PC-3 (cell line): ENCODE results near the gene ZNF562. TPM values are rescaled to one million over a fixed set of nuclear protein-coding genes. Genes with fewer than 3 reads are reported as not detected.
"Not testable (repeated sequence)": the region's sequence is repeated elsewhere in the genome, so short reads cannot be mapped to it uniquely, and the experiment has no call there.

Experiments used
- ATAC-seq: fragments of 200-7000 bp; cut with Tn5 transposase; 2 replicates; pipeline ENCODE4 v1.9.1; 2020; ENCODE audit warnings: mild to moderate bottlenecking, moderate library complexity
- BruUV-seq: library from RNA; stranded (reverse); fragments of 400-500 nt; replicated peaks from 2 replicates; lab custom pipeline; 2021; lab: Mats Ljungman, UMichigan
- CTCF ChIA-PET: fragments of 300-600 bp; sonication (Branson Sonifier 250); formaldehyde crosslinking; loops from one replicate; lab custom pipeline; 2022; ENCODE audit warnings: antibody characterized with exemption; lab: Charles Lee
- POLR2A ChIA-PET: fragments of 300-600 bp; sonication (Branson Sonifier 250); formaldehyde crosslinking; loops from one replicate; lab custom pipeline; 2022; ENCODE audit warnings: antibody characterized with exemption; ENCODE audit not compliant: unreplicated experiment; lab: Charles Lee
- DNase-seq: peaks from one replicate; pipeline ENCODE4 v3.0.0-alpha.2; 2015
- H2AFZ ChIP-seq: fragments of 300-600 bp; sonication (generic); 2 replicates; pipeline ENCODE4 v1.6.0; 2016; ENCODE audit warnings: antibody characterized with exemption, low read length
- H3F3A ChIP-seq: fragments of 300-600 bp; sonication (generic); one replicate; pipeline ENCODE4 v1.6.0; 2017; ENCODE audit warnings: antibody characterized with exemption, low read length, control low read depth, mild to moderate bottlenecking; ENCODE audit not compliant: unreplicated experiment
- H3K27ac ChIP-seq: fragments of 300-600 bp; sonication (generic); 2 replicates; pipeline ENCODE4 v1.5.1; 2016; ENCODE audit warnings: mild to moderate bottlenecking, low read length
- H3K27me3 ChIP-seq: fragments of 300-600 bp; sonication (generic); 2 replicates; pipeline ENCODE4 v1.6.1; 2016; ENCODE audit warnings: low read length, mixed read lengths
- H3K36me3 ChIP-seq: fragments of 300-600 bp; sonication (generic); 2 replicates; pipeline ENCODE4 v1.6.1; 2016; ENCODE audit warnings: low read depth, mixed run types, low read length, mixed read lengths
- H3K4me1 ChIP-seq: fragments of 300-600 bp; sonication (generic); 2 replicates; pipeline ENCODE4 v1.5.1; 2016; ENCODE audit warnings: low read length; ENCODE audit not compliant: insufficient read depth
- H3K4me2 ChIP-seq: fragments of 300-600 bp; sonication (generic); 2 replicates; pipeline ENCODE4 v1.6.0; 2016; ENCODE audit warnings: low read length
- H3K4me3 ChIP-seq: fragments of 300-600 bp; sonication (generic); 2 replicates; pipeline ENCODE4 v1.5.1; 2016; ENCODE audit warnings: mild to moderate bottlenecking, low read length, mixed read lengths
- H3K79me2 ChIP-seq: fragments of 300-600 bp; sonication (generic); 2 replicates; pipeline ENCODE4 v1.6.1; 2017; ENCODE audit warnings: low read length, mixed read lengths
- H3K9ac ChIP-seq: fragments of 300-600 bp; sonication (generic); 2 replicates; pipeline ENCODE4 v1.6.0; 2016; ENCODE audit warnings: mild to moderate bottlenecking, low read length
- H3K9me2 ChIP-seq: fragments of 300-600 bp; sonication (generic); replicated peaks from 2 replicates; pipeline ENCODE4 v1.6.1; 2016; ENCODE audit warnings: mixed run types, low read length, mixed read lengths
- H3K9me3 ChIP-seq: fragments of 300-600 bp; sonication (generic); 2 replicates; pipeline ENCODE4 v1.6.1; 2016; ENCODE audit warnings: low read length, mixed read lengths
- H4K20me1 ChIP-seq: fragments of 300-600 bp; sonication (generic); 2 replicates; pipeline ENCODE4 v1.6.1; 2016; ENCODE audit warnings: low read length, mixed read lengths
- EZH2 ChIP-seq: fragments of 300-600 bp; sonication (generic); IDR thresholded peaks from one replicate; pipeline ENCODE4 v1.6.1; 2017; ENCODE audit warnings: antibody characterized with exemption, mild to moderate bottlenecking, low read length; ENCODE audit not compliant: unreplicated experiment
- EZH2phosphoT487 ChIP-seq: fragments of 300-600 bp; sonication (generic); IDR thresholded peaks from 2 replicates; pipeline ENCODE4 v1.6.1; 2018; ENCODE audit warnings: mild to moderate bottlenecking, antibody characterized with exemption, low read length, borderline replicate concordance
- intact Hi-C: fragments of 100-400 bp; cut with micrococcal nuclease; formaldehyde crosslinking; loops from 2 replicates; pipeline ENCODE4 v1.9.0; 2023
- total RNA-seq: library from RNA; depleted of rRNA; stranded (reverse); fragments of >200 nt; gene quantifications from 2 replicates; pipeline ENCODE4 v1.2.3, GENCODE V29; 2014
- TF ChIP-seq, protein P1 (sequence below): fragments of 300-600 bp; sonication (generic); conservative IDR thresholded peaks from 2 replicates; pipeline ENCODE4 v1.5.1; 2017; ENCODE audit warnings: antibody characterized with exemption, low read depth, mild to moderate bottlenecking, low read length

Gene ZNF562
- total RNA-seq, 1 experiment from 2014 or later = 26.0 TPM

DNA sequence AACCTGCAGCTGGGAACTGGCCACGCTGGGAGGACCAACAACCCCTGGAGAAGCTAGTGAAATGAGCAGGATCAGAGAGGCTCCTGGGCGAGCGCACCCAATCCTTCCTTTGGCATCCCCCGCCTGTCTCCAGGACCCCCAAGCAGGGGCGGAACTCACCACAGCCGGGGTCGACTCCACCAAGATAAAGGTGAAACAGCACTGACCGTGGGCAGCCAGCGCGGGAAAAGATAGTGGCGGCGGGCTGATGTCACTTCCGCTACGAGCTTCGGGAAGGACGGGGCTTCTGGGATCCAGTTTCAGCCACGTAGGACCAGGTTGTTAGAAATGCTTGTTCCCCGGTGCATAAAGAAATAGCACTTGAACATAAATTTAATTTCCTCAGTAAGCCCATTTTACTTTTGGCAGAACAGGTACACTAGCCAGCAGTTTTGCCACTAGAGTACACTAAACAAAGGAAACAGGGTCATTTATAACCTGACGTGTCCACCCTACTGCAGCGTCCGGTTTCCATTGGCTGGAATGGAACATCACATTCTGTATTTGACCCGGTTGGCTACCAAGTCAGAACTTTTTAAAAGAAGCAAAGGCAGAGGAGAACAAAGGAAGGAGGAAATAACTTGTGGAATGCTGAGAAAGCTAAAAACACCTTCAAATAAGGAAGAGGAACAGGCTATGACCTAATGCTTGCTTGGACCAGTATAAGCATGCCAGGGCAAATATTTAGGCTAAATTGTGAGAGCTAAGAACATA, 25.5 kb upstream of the ZNF562 start:
- POLR2A ChIA-PET = no interaction called here
- intact Hi-C loops = no loop called here
- H2AFZ ChIP-seq = no peak overlapping the region

DNA sequence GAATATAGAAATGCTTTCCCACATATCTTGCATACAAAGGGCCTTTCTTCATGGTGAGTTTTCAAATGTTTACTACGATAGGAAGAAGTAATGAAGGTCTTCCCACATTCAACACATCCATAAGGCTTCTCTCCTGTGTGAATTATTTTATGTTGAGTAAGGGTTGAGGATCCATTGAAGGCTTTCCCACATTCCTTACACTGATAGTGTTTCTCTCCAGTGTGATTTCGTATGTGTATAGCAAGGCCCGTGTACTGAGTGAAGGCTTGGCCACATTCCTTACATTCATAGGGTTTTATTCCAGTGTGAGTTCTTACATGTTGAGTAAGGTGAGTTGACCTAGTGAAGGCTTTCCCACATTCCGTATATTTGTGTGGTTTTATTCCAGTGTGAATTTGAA, 15.4 kb upstream of the ZNF562 start:
- H4K20me1 ChIP-seq, H2AFZ ChIP-seq, H3K9ac ChIP-seq, H3K36me3 ChIP-seq, H3K4me3 ChIP-seq, H3F3A ChIP-seq, intact Hi-C loops, H3K79me2 ChIP-seq, DNase-seq, H3K4me1 ChIP-seq, H3K4me2 ChIP-seq, H3K27ac ChIP-seq, CTCF ChIA-PET, POLR2A ChIA-PET, ATAC-seq, BruUV-seq, H3K27me3 ChIP-seq, H3K9me2 ChIP-seq: not testable (repeated sequence)
- peaks cover 16% of the 10 kb centered on the region for H3K9me3 ChIP-seq

More for the DNA sequence above, 25.5 kb upstream of the ZNF562 start:
- Histone ChIP-seq H3K79me2 (no peaks in the 10 kb centered on the region), H3K27ac (no peak overlapping the region), H3K4me1 (no peaks in the 10 kb centered on the region), H3K4me2 (no peak overlapping the region), H3K9me2 (no peaks in the 10 kb centered on the region), H3K4me3 (no peak overlapping the region), H3K9me3 (0 out of 2 replicates have a peak, but pooled peaks cover 3% of the 10 kb centered on the region), H3K9ac (no peak overlapping the region), H4K20me1 (no peaks in the 10 kb centered on the region), H3K27me3 (no peaks in the 10 kb centered on the region), H3K36me3 (no peaks in the 10 kb centered on the region), H3F3A (no peaks in the 10 kb centered on the region)
- ATAC-seq (no peak), DNase-seq (no peak)
- TF ChIP-seq EZH2phosphoT487 (no peak), EZH2 (no peak)
- TF ChIP-seq, protein P1, sequence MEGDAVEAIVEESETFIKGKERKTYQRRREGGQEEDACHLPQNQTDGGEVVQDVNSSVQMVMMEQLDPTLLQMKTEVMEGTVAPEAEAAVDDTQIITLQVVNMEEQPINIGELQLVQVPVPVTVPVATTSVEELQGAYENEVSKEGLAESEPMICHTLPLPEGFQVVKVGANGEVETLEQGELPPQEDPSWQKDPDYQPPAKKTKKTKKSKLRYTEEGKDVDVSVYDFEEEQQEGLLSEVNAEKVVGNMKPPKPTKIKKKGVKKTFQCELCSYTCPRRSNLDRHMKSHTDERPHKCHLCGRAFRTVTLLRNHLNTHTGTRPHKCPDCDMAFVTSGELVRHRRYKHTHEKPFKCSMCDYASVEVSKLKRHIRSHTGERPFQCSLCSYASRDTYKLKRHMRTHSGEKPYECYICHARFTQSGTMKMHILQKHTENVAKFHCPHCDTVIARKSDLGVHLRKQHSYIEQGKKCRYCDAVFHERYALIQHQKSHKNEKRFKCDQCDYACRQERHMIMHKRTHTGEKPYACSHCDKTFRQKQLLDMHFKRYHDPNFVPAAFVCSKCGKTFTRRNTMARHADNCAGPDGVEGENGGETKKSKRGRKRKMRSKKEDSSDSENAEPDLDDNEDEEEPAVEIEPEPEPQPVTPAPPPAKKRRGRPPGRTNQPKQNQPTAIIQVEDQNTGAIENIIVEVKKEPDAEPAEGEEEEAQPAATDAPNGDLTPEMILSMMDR = no peak
- CTCF ChIA-PET = no interaction called here
- no TSS peak for BruUV-seq

DNA sequence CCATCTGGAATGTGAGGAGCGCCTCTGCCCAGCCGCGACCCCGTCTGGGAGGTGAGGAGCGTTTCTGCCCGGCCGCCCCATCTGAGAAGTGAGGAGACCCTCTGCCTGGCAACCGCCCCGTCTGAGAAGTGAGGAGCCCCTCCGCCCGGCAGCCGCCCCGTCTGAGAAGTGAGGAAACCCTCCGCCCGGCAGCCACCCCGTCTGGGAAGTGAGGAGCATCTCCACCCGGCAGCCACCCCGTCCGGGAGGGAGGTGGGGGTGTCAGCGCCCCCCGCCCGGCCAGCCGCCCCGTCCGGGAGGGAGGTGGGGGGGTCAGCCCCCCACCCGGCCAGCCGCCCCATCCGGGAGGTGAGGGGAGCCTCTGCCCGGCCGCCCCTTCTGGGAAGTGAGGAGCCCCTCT, 5.1 kb upstream of the ZNF562 start:
- H3K27ac ChIP-seq, CTCF ChIA-PET, POLR2A ChIA-PET, H3K27me3 ChIP-seq, DNase-seq, H3K4me2 ChIP-seq, H3K9me2 ChIP-seq, H3K4me3 ChIP-seq, H4K20me1 ChIP-seq, intact Hi-C loops, H3K4me1 ChIP-seq, H3K9me3 ChIP-seq, H3K36me3 ChIP-seq, H2AFZ ChIP-seq, H3F3A ChIP-seq, ATAC-seq, H3K79me2 ChIP-seq, H3K9ac ChIP-seq, BruUV-seq: not testable (repeated sequence)

DNA sequence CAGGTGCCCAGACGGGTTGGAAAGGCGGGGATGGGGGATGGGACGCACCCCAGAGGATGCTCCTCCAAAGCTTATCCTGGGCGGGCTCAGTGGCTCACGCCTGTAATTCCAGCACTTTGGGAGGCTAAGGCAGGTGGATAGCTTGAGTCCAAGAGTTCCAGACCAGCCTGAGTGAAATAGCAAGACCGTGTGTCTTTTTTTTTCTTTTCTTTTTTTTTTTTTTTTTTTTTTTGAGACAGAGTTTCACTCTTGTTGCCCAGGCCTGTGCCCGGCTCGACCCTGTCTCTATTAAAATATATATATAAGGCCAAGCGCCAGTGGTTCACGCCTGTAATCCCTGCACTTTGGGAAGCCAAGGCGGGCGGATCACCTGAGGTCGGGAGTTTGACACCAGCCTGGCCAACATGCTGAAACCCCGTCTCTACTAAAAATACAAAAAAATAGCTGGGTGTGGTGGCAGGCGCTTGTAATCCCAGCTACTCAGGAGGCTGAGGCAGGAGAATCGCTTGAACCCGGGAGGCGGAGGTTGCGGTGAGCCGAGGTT, 530 bp upstream of the ZNF562 start:
- intact Hi-C loops = loop anchor here (1.0 to 2.0 kb wide), 2 partner anchors 93 to 109 kb away; partner anchors contain the start of gene ZNF846
- peak; percentile 84; the same call in 1 of the 2 replicates for ATAC-seq
- BruUV-seq = TSS peak; percentile 84

More for the DNA sequence above, 530 bp upstream of the ZNF562 start:
- CTCF ChIA-PET = interaction anchor here (0.6 kb wide), 1 partner anchor 1149 kb away, joined by 3 read pairs; no protein-coding TSS in a partner anchor
- H3K4me1 ChIP-seq, H3K27me3 ChIP-seq, H3K9me2 ChIP-seq, POLR2A ChIA-PET, H3F3A ChIP-seq, H4K20me1 ChIP-seq, DNase-seq: not testable (repeated sequence)
- Histone ChIP-seq H3K9me3 (peaks cover 38% of the 10 kb centered on the region), H3K36me3 (peaks cover 37% of the 10 kb centered on the region), H3K4me3 (peak overlapping the region; percentile 78), H3K27ac (peak overlapping the region; percentile 88), H2AFZ (peak overlapping the region; percentile 91), H3K79me2 (peaks cover 44% of the 10 kb centered on the region), H3K9ac (peak overlapping the region; percentile 96), H3K4me2 (peak overlapping the region; percentile 80)
